ENCODE measurements around the gene NRM. TPM values are rescaled to one million over a fixed set of nuclear protein-coding genes. Genes with fewer than 3 reads are reported as not detected.

Gene NRM
- total RNA-seq, 4 donors from 2014 or later: 4.6 to 10.2 (median 6.2) TPM

DNA sequence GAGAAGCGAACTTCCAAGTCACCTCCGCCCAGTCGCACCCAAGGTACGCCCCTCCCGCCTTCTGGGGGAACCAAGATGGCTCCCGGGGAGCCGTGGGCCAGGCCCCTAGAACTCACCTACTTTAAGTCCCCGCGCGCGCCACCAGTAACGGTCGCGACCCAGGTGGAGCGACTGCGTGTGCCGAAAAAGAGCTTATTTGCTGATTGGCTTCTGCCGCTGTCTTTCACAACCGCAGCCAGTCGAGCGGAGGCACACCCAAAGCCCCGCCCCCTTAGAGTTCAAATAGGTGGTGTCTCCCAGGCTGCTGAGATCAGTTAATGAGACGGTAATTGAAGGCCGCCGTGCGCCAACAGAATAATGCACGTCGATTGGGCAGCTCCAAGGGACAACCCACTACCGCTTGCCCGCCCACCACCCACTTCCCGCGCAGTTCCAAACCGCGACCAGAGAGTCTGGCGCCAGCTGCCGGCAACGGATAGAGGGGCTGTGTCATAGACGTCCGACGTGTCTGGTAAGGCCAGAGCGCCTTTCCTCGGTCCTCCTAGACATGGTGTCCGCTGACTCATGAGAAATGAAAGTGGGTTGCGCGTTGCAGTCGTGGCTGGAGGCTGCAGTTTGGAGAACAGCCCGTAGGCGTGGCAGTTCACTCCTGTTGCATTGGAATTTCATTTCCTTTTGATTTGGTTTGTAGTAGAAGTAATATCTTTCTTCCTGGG lies 26.5 kb upstream of the NRM start, which contains the start of gene MDC1:
TSS of gene MDC1 (minus strand) at position 153 of the 716 bp plus-strand sequence. CDS start 2,106 bp downstream, outside the sequence.
- intact Hi-C loops (cut with DNase I): no loop called here
- Histone ChIP-seq H3K4me1 (peaks cover 28 to 43% (median 39%) of the 10 kb centered on the region in 4 donors), H3K4me3 (peak within 1 kb of the TSS; percentile 68 to 76 (median 73)), H3K36me3 (peaks cover 23 to 31% (median 26%) of the 10 kb centered on the region in 4 donors), H3K27ac (replicated peaks in 1 of 4) (peak within 1 kb of the TSS; percentile 90 to 95 (median 92)), H3K27me3 (no peaks in the 10 kb centered on the region), H3K9me3 (no peaks in the 10 kb centered on the region)
- 0% methylated on average over 16 of the region's 48 CpGs for WGBS
- DNase-seq (ENCODE audit: extremely low spot score): peak; percentile 100
- TF ChIP-seq POLR2A (IDR thresholded peaks at IDR 0.05; ENCODE audit: low read depth) (peak; percentile 31), EP300 (IDR thresholded peaks at IDR 0.05) (no peak), POLR2AphosphoS5 (IDR thresholded peaks at IDR 0.05) (peak; percentile 97 to 99)
- TF ChIP-seq, protein P1, sequence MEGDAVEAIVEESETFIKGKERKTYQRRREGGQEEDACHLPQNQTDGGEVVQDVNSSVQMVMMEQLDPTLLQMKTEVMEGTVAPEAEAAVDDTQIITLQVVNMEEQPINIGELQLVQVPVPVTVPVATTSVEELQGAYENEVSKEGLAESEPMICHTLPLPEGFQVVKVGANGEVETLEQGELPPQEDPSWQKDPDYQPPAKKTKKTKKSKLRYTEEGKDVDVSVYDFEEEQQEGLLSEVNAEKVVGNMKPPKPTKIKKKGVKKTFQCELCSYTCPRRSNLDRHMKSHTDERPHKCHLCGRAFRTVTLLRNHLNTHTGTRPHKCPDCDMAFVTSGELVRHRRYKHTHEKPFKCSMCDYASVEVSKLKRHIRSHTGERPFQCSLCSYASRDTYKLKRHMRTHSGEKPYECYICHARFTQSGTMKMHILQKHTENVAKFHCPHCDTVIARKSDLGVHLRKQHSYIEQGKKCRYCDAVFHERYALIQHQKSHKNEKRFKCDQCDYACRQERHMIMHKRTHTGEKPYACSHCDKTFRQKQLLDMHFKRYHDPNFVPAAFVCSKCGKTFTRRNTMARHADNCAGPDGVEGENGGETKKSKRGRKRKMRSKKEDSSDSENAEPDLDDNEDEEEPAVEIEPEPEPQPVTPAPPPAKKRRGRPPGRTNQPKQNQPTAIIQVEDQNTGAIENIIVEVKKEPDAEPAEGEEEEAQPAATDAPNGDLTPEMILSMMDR (IDR thresholded peaks at IDR 0.05): peak; percentile 35 to 48 (median 44)

DNA sequence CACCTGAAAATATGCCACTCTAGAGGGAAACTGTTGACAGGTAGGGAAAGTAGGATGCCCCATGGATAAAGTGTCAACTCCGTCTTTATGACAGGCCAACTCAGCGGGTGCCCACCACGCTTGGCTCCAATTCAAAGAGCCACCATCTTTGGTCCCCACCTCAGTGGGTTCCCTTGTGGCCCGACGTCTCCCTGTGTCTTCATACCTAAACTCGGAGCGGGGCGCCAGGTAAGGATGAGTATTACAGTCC lies 26.0 kb upstream of the NRM start:
- intact Hi-C loops (cut with DNase I): no loop called here
- peaks cover 23 to 38% (median 34%) of the 10 kb centered on the region in 4 donors for H3K4me1 ChIP-seq
- 0% methylated on average over 5 of the region's 8 CpGs for WGBS
- no peaks in the 10 kb centered on the region for H3K9me3 ChIP-seq
- TF ChIP-seq POLR2AphosphoS5 (IDR thresholded peaks at IDR 0.05) (no peak), POLR2A (IDR thresholded peaks at IDR 0.05; ENCODE audit: low read depth) (no peak), EP300 (IDR thresholded peaks at IDR 0.05) (no peak)
- TF ChIP-seq, protein P1 (IDR thresholded peaks at IDR 0.05): no peak
- peak overlapping the region; percentile 68 to 76 (median 73) for H3K4me3 ChIP-seq
- H3K27ac ChIP-seq (replicated peaks in 1 of 4): peak overlapping the region; percentile 90 to 95 (median 92)
- no peak for DNase-seq (ENCODE audit: extremely low spot score)
- H3K27me3 ChIP-seq: no peaks in the 10 kb centered on the region
- H3K36me3 ChIP-seq: peaks cover 28 to 35% (median 29%) of the 10 kb centered on the region in 4 donors

DNA sequence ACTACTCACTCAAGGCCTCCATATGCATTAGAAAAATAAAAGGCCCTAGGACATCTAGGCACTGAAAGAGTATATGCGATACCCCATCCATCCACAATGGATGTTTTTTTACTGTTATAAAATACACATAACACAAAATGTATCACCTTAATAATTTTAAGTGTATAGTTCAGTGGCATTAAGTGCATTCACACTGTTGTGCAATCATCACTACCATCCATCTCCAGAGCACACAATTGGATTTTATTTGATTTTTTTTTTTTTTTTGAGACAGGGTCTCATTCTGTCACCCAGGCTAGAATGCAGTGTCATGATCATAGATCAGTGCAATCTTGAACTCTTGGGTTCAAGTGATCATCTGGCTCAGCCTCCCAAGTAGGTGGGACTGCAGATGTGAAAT lies 23.5 kb upstream of the NRM start:
- Histone ChIP-seq H3K9me3 (no peaks in the 10 kb centered on the region), H3K4me3 (no peak overlapping the region), H3K27ac (replicated peaks in 1 of 4) (no peak overlapping the region), H3K4me1 (peaks cover 19 to 29% (median 25%) of the 10 kb centered on the region in 4 donors), H3K27me3 (no peaks in the 10 kb centered on the region), H3K36me3 (peaks cover 41 to 61% (median 52%) of the 10 kb centered on the region in 4 donors)
- 100% methylated on average over 1 of the region's 1 CpG for WGBS
- TF ChIP-seq POLR2A (IDR thresholded peaks at IDR 0.05; ENCODE audit: low read depth) (no peak), POLR2AphosphoS5 (IDR thresholded peaks at IDR 0.05) (no peak), EP300 (IDR thresholded peaks at IDR 0.05) (no peak)
- DNase-seq (ENCODE audit: extremely low spot score): no peak
- intact Hi-C loops (cut with DNase I): no loop called here

- TF ChIP-seq POLR2A (IDR thresholded peaks at IDR 0.05; ENCODE audit: low read depth) (no peak), EP300 (IDR thresholded peaks at IDR 0.05) (no peak), POLR2AphosphoS5 (IDR thresholded peaks at IDR 0.05) (no peak)
- TF ChIP-seq, protein P1 (IDR thresholded peaks at IDR 0.05): no peak
- peaks cover 6 to 13% (median 10%) of the 10 kb centered on the region in 4 donors for H3K4me1 ChIP-seq
- peaks cover 45 to 77% (median 67%) of the 10 kb centered on the region in 4 donors for H3K36me3 ChIP-seq
- H3K9me3 ChIP-seq: no peaks in the 10 kb centered on the region
- no peak overlapping the region for H3K4me3 ChIP-seq
- WGBS: 91% methylated on average over 7 of the region's 7 CpGs
- no peak overlapping the region for H3K27ac ChIP-seq (replicated peaks in 1 of 4)
- intact Hi-C loops (cut with DNase I): no loop called here
- H3K27me3 ChIP-seq: no peaks in the 10 kb centered on the region
- DNase-seq (ENCODE audit: extremely low spot score): no peak
These were observed 21.7 kb upstream of the NRM start for GRCh38 chr6:30712441-30712945.

- peaks cover 47 to 83% (median 72%) of the 10 kb centered on the region in 4 donors for H3K36me3 ChIP-seq
- TF ChIP-seq EP300 (IDR thresholded peaks at IDR 0.05): no peak
- TF ChIP-seq POLR2AphosphoS5 (IDR thresholded peaks at IDR 0.05): no peak
- TF ChIP-seq, protein P1 (IDR thresholded peaks at IDR 0.05): no peak
- no peak for TF ChIP-seq POLR2A (IDR thresholded peaks at IDR 0.05; ENCODE audit: low read depth)
- DNase-seq (ENCODE audit: extremely low spot score): no peak
- no peaks in the 10 kb centered on the region for H3K27me3 ChIP-seq
- 83% methylated on average over 1 of the region's 1 CpG for WGBS
- H3K4me1 ChIP-seq: peaks cover 6 to 11% (median 10%) of the 10 kb centered on the region in 4 donors
- H3K4me3 ChIP-seq: no peak overlapping the region
- intact Hi-C loops (cut with DNase I): no loop called here
- H3K9me3 ChIP-seq: no peaks in the 10 kb centered on the region
- no peak overlapping the region for H3K27ac ChIP-seq (replicated peaks in 1 of 4)
These were observed 21.1 kb upstream of the NRM start for GRCh38 chr6:30711758-30712380.
